GM12878 (cell line): ENCODE measurements around the gene SRRD. TPM values are rescaled to one million over a fixed set of nuclear protein-coding genes. Genes with fewer than 3 reads are reported as not detected.

Source experiments
- ATF7 ChIP-seq: fragments of 450-650 bp; IDR thresholded peaks from 2 replicates; pipeline ENCODE4 v1.6.1; 2016; ENCODE audit warnings: low read depth, mild to moderate bottlenecking
- BRCA1 ChIP-seq: IDR thresholded peaks from 2 replicates; pipeline ENCODE4 v1.6.1; 2011; ENCODE audit warnings: low read depth, low read length, improper control_type of control experiment
- CBX3 ChIP-seq: fragments of 200-600 bp; sonication (generic); IDR thresholded peaks from 2 replicates; pipeline ENCODE4 v1.6.1; 2016; ENCODE audit warnings: low read depth, borderline replicate concordance
- HDAC6 ChIP-seq: fragments of 200-600 bp; sonication (generic); IDR thresholded peaks from one replicate; pipeline ENCODE4 v1.8.0; 2017; ENCODE audit warnings: antibody characterized with exemption; ENCODE audit not compliant: unreplicated experiment
- MTA3 ChIP-seq: IDR thresholded peaks from 2 replicates; pipeline ENCODE4 v1.6.1; 2012; ENCODE audit warnings: low read length, inconsistent platforms, borderline replicate concordance
- PML ChIP-seq: IDR thresholded peaks from 2 replicates; pipeline ENCODE4 v1.6.1; 2012; ENCODE audit warnings: low read length, inconsistent platforms
- POLR2AphosphoS2 ChIP-seq: IDR thresholded peaks from 2 replicates; pipeline ENCODE4 v1.6.1; 2011; ENCODE audit warnings: low read depth, mild to moderate bottlenecking, low read length, improper control_type of control experiment, moderate library complexity
- RAD21 ChIP-seq: IDR thresholded peaks from 2 replicates; pipeline ENCODE4 v1.6.1; 2011; ENCODE audit warnings: mild to moderate bottlenecking, low read depth, low read length, moderate library complexity; ENCODE audit not compliant: insufficient read depth
- RAD51 ChIP-seq: fragments of 450-650 bp; IDR thresholded peaks from 2 replicates; pipeline ENCODE4 v1.6.1; 2016; ENCODE audit warnings: moderate library complexity, mild to moderate bottlenecking, inconsistent platforms
- RCOR1 ChIP-seq: conservative IDR thresholded peaks from 2 replicates; pipeline ENCODE4 v1.6.1; 2012; ENCODE audit warnings: low read depth, low read length, improper control_type of control experiment
- SRF ChIP-seq, 2 experiments: IDR thresholded peaks; 2 replicates each; pipeline ENCODE4 v1.6.1; 2011; ENCODE audit warnings: low read depth in 2 of 2, low read length in 2 of 2, mild to moderate bottlenecking in 1 of 2, moderate library complexity in 1 of 2
- STAT1 ChIP-seq: fragments of 450-650 bp; conservative IDR thresholded peaks from 2 replicates; pipeline ENCODE4 v1.6.1; 2014; ENCODE audit warnings: antibody characterized with exemption, mild to moderate bottlenecking
- SUZ12 ChIP-seq: fragments of 200-600 bp; sonication (generic); IDR thresholded peaks from one replicate; pipeline ENCODE4 v1.6.1; 2018; ENCODE audit warnings: antibody characterized with exemption, mild to moderate bottlenecking; ENCODE audit not compliant: unreplicated experiment
- TCF3 ChIP-seq: IDR thresholded peaks from 2 replicates; pipeline ENCODE4 v1.6.1; 2012; ENCODE audit warnings: low read depth, mild to moderate bottlenecking, low read length, borderline replicate concordance; ENCODE audit not compliant: insufficient read depth
- ZSCAN29 ChIP-seq: fragments of 450-650 bp; IDR thresholded peaks from 2 replicates; pipeline ENCODE4 v1.6.1; 2017; ENCODE audit warnings: mild to moderate bottlenecking, moderate library complexity
- polyA plus RNA-seq, 11 experiments: library from polyadenylated mRNA; depleted of rRNA in 4 of 11; unstranded in 6 of 11; stranded (reverse) in 5 of 11; fragments of >200 nt; fragmentation: Nextera tagmentation in 4 of 11; fragmentation: Illumina TruSeq in 1 of 11; extraction: Ambion mirVana in 4 of 11; extraction: Trizol in 1 of 11; gene quantifications; 1 replicate in 1 of 11; 2 replicates in 10 of 11; pipeline versions ENCODE4 v1.2.1 to v1.2.3, GENCODE V29; 2011 to 2016; ENCODE audit warnings: inconsistent platforms in 2 of 11, missing spikeins in 2 of 11, low read depth in 1 of 11
- total RNA-seq, 4 experiments: library from RNA; depleted of rRNA in 3 of 4; stranded (reverse); fragments of >200 nt in 3 of 4; fragmentation: Illumina TruSeq in 1 of 4; extraction: Trizol in 1 of 4; gene quantifications; 2 replicates each; pipeline versions ENCODE4 v1.2.1 to v1.2.3, GENCODE V29; 2013 to 2021
- TF ChIP-seq, protein P1 (sequence below): fragments of 450-650 bp; IDR thresholded peaks from 2 replicates; pipeline ENCODE4 v1.6.1; 2016; ENCODE audit warnings: mild to moderate bottlenecking, moderate library complexity, borderline replicate concordance
- TF ChIP-seq, protein P2 (sequence below): IDR thresholded peaks from 2 replicates; pipeline ENCODE4 v1.6.1; 2011; ENCODE audit warnings: low read depth, low read length, improper control_type of control experiment, borderline replicate concordance
- TF ChIP-seq, protein P3 (sequence below): IDR thresholded peaks from 2 replicates; pipeline ENCODE4 v1.6.1; 2011; ENCODE audit warnings: mild to moderate bottlenecking, low read depth, low read length, moderate library complexity; ENCODE audit not compliant: insufficient replicate concordance
- TF ChIP-seq, protein P4 (sequence below): fragments of 150-350 bp; IDR thresholded peaks from 2 replicates; pipeline ENCODE4 v1.6.1; 2016; ENCODE audit warnings: low read depth, low read length

The SRRD gene
- total and polyA plus RNA-seq, 10 of the 15 experiments (the other 5 are each of a cell fraction or from before 2014, with no cell fraction given) = 4.1 to 50.6 (median 27.5) TPM

DNA sequence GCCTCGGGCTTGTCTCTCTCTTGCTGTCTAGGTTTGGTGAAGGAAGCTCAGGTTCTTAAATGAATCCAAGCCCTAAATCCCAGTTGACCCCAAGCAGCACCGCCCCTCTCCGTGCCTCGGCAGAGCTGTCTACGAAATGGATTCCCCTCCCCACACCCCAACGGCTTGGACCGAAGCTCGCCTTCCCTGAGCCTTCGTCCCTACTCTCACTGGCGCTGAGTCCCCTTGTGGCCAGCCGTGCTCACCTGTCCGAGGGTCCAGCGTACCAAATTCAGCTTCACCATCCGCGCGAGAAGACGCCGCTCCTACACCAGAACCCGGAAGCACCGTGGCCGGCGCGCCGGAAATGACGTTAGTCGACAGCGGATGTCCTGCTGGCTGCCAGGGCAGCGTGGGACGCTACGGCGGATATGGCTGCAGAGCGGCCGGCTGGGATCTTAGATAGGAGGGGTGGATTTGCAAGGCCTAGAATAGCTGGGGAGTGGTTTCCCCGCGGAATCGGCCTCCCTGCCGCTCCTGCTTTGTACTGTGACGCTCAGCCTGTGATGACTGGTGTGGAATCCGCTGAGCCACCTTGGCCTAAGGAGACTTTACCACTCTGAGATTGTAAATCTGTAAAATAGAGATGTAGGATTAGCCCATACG, 28.6 kb downstream of the SRRD start, which contains the start of gene TFIP11 (continued):
- TF ChIP-seq, protein P1, sequence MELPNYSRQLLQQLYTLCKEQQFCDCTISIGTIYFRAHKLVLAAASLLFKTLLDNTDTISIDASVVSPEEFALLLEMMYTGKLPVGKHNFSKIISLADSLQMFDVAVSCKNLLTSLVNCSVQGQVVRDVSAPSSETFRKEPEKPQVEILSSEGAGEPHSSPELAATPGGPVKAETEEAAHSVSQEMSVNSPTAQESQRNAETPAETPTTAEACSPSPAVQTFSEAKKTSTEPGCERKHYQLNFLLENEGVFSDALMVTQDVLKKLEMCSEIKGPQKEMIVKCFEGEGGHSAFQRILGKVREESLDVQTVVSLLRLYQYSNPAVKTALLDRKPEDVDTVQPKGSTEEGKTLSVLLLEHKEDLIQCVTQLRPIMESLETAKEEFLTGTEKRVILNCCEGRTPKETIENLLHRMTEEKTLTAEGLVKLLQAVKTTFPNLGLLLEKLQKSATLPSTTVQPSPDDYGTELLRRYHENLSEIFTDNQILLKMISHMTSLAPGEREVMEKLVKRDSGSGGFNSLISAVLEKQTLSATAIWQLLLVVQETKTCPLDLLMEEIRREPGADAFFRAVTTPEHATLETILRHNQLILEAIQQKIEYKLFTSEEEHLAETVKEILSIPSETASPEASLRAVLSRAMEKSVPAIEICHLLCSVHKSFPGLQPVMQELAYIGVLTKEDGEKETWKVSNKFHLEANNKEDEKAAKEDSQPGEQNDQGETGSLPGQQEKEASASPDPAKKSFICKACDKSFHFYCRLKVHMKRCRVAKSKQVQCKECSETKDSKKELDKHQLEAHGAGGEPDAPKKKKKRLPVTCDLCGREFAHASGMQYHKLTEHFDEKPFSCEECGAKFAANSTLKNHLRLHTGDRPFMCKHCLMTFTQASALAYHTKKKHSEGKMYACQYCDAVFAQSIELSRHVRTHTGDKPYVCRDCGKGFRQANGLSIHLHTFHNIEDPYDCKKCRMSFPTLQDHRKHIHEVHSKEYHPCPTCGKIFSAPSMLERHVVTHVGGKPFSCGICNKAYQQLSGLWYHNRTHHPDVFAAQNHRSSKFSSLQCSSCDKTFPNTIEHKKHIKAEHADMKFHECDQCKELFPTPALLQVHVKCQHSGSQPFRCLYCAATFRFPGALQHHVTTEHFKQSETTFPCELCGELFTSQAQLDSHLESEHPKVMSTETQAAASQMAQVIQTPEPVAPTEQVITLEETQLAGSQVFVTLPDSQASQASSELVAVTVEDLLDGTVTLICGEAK = peak; percentile 97
- TF ChIP-seq POLR2AphosphoS2 (peak; percentile 87; the same call in 1 of the 2 replicates), ZSCAN29 (no peak), TCF3 (no peak), ATF7 (0 out of 2 replicates have a peak, but pooled peaks have one; percentile 63), RAD21 (no peak), SUZ12 (no peak), SRF (IDR thresholded peaks at IDR 0.05; ENCODE audit: low read depth in 2 of 2, low read length in 2 of 2) (peak in 1 of 2 experiments; percentile 83; a peak in 2 of 4 replicates), BRCA1 (peak; percentile 38; the same call in 1 of the 2 replicates), PML (peak; percentile 68), HDAC6 (no peak), CBX3 (no peak), RCOR1 (no peak), MTA3 (no peak), RAD51 (no peak), STAT1 (no peak)
- TF ChIP-seq, protein P2, sequence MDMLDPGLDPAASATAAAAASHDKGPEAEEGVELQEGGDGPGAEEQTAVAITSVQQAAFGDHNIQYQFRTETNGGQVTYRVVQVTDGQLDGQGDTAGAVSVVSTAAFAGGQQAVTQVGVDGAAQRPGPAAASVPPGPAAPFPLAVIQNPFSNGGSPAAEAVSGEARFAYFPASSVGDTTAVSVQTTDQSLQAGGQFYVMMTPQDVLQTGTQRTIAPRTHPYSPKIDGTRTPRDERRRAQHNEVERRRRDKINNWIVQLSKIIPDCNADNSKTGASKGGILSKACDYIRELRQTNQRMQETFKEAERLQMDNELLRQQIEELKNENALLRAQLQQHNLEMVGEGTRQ = no peak
- TF ChIP-seq, protein P3, sequence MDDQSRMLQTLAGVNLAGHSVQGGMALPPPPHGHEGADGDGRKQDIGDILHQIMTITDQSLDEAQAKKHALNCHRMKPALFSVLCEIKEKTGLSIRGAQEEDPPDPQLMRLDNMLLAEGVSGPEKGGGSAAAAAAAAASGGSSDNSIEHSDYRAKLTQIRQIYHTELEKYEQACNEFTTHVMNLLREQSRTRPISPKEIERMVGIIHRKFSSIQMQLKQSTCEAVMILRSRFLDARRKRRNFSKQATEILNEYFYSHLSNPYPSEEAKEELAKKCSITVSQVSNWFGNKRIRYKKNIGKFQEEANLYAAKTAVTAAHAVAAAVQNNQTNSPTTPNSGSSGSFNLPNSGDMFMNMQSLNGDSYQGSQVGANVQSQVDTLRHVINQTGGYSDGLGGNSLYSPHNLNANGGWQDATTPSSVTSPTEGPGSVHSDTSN = no peak
- TF ChIP-seq, protein P4, sequence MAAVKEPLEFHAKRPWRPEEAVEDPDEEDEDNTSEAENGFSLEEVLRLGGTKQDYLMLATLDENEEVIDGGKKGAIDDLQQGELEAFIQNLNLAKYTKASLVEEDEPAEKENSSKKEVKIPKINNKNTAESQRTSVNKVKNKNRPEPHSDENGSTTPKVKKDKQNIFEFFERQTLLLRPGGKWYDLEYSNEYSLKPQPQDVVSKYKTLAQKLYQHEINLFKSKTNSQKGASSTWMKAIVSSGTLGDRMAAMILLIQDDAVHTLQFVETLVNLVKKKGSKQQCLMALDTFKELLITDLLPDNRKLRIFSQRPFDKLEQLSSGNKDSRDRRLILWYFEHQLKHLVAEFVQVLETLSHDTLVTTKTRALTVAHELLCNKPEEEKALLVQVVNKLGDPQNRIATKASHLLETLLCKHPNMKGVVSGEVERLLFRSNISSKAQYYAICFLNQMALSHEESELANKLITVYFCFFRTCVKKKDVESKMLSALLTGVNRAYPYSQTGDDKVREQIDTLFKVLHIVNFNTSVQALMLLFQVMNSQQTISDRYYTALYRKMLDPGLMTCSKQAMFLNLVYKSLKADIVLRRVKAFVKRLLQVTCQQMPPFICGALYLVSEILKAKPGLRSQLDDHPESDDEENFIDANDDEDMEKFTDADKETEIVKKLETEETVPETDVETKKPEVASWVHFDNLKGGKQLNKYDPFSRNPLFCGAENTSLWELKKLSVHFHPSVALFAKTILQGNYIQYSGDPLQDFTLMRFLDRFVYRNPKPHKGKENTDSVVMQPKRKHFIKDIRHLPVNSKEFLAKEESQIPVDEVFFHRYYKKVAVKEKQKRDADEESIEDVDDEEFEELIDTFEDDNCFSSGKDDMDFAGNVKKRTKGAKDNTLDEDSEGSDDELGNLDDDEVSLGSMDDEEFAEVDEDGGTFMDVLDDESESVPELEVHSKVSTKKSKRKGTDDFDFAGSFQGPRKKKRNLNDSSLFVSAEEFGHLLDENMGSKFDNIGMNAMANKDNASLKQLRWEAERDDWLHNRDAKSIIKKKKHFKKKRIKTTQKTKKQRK = 0 out of 2 replicates have a peak, but pooled peaks have one; percentile 14
